Stimulated activated memory B cell treated with anti-CD40 and anti-IgM and Interleukin-4, amounts not matched to agents 10 μg/mL and 1 μg/mL and 100 μg/mL, for 72 hours (primary cell): ENCODE measurements around the gene FAM83G.

ENCODE experiments used
- ATAC-seq: fragments of 150-1000 bp; cut with Tn5 transposase; 2 replicates; pipeline ENCODE4 v1.10.0; 2021
- H3K27ac Mint-ChIP-seq: one replicate; pipeline ENCODE4 v1.8.0; 2022; ENCODE audit warnings: mild to moderate bottlenecking, mixed read lengths
- H3K27me3 Mint-ChIP-seq: one replicate; pipeline ENCODE4 v1.8.0; 2022; ENCODE audit warnings: mixed read lengths
- H3K36me3 Mint-ChIP-seq: one replicate; pipeline ENCODE4 v1.8.0; 2022; ENCODE audit warnings: mixed read lengths
- H3K4me1 Mint-ChIP-seq: one replicate; pipeline ENCODE4 v1.8.0; 2022; ENCODE audit warnings: mixed read lengths
- H3K4me3 Mint-ChIP-seq: one replicate; pipeline ENCODE4 v1.8.0; 2022; ENCODE audit warnings: mild to moderate bottlenecking, moderate library complexity, mixed read lengths
- H3K9me3 Mint-ChIP-seq: one replicate; pipeline ENCODE4 v1.8.0; 2022; ENCODE audit warnings: mixed read lengths

Gene FAM83G

DNA sequence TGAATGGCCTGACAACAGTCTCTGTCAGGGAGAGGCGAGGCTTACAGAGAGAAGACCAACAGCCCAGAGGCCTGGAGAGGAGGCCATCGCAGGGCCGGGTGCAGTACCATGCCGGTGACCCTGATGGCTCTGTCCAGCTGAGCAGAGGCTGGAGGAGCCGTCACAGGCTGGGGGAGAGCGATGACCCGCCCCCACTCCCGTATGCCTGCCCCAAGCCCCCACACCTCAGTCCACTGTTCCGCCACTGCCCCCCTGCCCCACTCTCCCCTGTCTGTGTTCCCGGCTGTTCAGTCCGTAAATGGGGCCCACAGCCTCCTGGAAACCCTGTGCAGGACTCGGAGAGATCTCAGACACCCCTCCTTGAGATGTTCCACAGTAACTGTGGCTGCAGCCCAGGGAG is 12.8 kb upstream of the FAM83G start:
- H3K27ac Mint-ChIP-seq: no peak overlapping the region
- H3K4me1 Mint-ChIP-seq: peaks cover 51% of the 10 kb centered on the region
- no peak for ATAC-seq
- H3K36me3 Mint-ChIP-seq: peaks cover 19% of the 10 kb centered on the region
- H3K4me3 Mint-ChIP-seq: no peak overlapping the region
- H3K27me3 Mint-ChIP-seq: no peaks in the 10 kb centered on the region
- H3K9me3 Mint-ChIP-seq: no peaks in the 10 kb centered on the region

DNA sequence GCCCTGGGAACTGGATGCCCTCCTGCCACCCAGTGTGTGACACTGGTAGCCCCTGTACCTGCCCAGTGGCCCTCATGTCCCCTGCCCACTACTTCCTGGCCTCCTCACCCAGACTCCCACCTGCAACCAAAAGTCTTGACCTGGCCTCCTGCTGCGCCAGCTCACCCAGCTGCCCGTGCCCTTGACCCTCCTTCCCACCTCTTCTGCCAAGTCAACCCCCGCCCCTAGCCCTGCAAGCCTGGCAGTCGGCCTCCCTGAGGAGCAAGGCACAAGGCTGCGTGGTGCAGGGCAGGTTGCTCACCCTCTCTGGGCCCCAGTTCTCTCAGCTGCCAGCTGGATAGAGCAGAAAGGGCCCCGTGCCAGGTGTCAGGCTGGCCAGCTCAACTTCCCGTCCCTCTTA is 12.3 kb upstream of the FAM83G start:
- Mint-ChIP-seq H3K27ac (no peak overlapping the region), H3K9me3 (no peaks in the 10 kb centered on the region), H3K4me3 (no peak overlapping the region), H3K4me1 (peaks cover 50% of the 10 kb centered on the region), H3K27me3 (no peaks in the 10 kb centered on the region), H3K36me3 (peaks cover 18% of the 10 kb centered on the region)
- no peak for ATAC-seq

DNA sequence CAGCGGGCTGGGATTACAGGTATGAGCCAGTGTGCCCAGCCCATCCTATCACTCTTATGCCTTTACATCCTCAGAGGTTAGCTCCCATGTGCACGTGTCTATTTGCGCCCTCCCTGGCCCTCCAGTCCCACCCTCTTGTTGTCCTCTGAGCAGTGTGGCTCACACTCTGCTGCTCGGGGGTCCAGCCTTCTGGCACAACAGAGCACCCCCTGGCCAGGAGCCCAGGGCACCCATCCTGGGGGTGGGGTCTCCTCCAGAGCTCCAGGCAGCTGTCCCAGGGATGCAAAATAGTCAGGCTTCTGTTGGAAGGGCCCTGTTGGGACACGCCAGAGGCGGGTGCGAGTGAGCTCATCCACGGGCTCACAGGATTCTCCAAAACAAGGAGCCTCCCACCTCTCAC is 11.7 kb upstream of the FAM83G start:
- Mint-ChIP-seq H3K27ac (no peak overlapping the region), H3K9me3 (no peaks in the 10 kb centered on the region), H3K36me3 (peaks cover 14% of the 10 kb centered on the region), H3K4me1 (peaks cover 50% of the 10 kb centered on the region), H3K4me3 (no peak overlapping the region), H3K27me3 (no peaks in the 10 kb centered on the region)
- ATAC-seq: no peak

DNA sequence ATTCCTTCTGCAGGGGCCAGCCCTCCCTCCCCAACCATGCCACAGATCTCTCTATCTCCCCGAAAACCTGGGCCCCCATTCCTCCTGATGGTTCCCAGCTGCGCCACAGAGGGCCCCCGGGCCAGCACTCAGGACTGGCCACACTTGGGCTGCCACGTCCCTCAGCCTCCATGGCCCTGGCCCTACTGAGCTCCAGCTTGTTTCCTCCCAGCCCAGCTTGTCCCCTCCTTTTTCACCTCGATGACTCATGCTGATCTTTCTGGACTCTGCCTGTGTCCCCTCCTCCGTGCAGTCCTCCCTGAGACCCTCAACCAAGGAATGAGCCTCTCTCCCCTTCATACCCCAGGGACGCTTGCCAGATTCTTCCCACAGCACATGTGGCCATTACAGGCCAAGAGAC is 10.9 kb upstream of the FAM83G start:
- Mint-ChIP-seq H3K4me1 (peaks cover 46% of the 10 kb centered on the region), H3K27me3 (no peaks in the 10 kb centered on the region), H3K27ac (peak overlapping the region; percentile 36), H3K36me3 (peaks cover 7% of the 10 kb centered on the region), H3K4me3 (no peak overlapping the region), H3K9me3 (no peaks in the 10 kb centered on the region)
- ATAC-seq: no peak

DNA sequence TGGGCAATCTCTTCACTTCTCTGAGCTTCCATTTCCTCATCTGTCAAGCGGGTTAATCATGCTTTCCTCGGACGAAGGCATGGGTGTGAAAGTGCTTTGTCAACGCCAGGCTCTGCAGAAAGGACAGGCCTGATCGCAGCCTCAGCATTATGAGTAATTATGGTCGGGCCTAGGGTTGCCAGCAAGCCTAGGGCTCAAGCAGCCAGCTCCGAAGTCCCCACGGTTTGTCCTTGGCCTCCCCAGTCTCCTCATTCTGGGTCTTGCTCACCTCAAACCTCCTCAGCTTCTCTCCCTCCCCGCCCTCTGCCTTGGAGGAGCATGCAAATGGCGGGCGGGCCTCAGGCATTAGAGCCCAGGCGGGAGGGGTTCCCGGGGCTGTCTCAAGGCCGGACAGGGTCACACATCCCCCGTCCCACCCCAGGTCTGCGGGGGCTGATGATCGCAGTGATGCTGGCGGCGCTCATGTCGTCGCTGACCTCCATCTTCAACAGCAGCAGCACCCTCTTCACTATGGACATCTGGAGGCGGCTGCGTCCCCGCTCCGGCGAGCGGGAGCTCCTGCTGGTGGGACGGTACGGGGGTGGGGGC is 10.2 kb upstream of the FAM83G start:
- H3K4me3 Mint-ChIP-seq: no peak overlapping the region
- peaks cover 39% of the 10 kb centered on the region for H3K4me1 Mint-ChIP-seq
- H3K36me3 Mint-ChIP-seq: no peaks in the 10 kb centered on the region
- no peak overlapping the region for H3K27ac Mint-ChIP-seq
- no peak for ATAC-seq
- no peaks in the 10 kb centered on the region for H3K9me3 Mint-ChIP-seq
- H3K27me3 Mint-ChIP-seq: no peaks in the 10 kb centered on the region

DNA sequence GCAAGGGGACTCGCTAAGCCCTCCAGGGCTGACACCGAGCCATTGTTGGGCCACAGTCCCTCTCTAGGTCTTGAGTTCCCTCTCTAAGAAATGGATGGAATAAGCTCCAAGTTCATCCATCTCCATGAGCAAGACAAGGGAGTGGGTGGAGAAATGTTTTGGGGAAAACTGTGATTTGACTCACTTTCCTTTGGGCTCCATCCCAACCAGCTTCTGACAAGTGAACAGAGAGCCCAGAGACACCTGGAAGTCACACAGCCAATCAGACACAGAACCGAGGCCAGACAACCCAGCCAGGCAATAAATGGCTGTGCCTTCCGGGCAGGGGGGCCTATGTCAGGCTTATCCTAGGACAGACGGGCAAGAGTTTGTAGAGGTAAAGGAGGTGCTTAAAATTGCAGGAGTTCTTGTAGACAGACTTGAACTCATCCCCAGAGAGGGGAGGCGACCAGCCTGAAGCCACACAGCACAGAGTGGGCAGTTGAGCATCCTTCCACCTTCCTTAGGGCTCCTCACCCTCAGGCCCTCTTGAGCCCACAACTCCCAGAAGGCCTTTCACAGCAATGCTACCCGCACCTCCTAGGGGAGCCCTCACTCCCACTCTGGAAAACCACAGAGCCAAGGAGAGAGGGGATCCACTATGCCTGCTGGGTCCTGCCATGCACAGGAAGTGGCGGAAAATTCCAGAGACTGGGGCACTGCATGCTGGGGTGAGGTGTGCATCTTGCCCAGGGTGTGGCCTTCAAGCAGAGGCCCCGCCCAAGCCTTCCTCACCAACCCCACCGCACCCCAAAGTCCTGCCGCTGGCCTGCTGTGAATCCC is 9.5 kb upstream of the FAM83G start:
- Mint-ChIP-seq H3K4me1 (peaks cover 32% of the 10 kb centered on the region), H3K9me3 (no peaks in the 10 kb centered on the region), H3K36me3 (no peaks in the 10 kb centered on the region), H3K27me3 (no peaks in the 10 kb centered on the region), H3K27ac (no peak overlapping the region), H3K4me3 (no peak overlapping the region)
- no peak for ATAC-seq

DNA sequence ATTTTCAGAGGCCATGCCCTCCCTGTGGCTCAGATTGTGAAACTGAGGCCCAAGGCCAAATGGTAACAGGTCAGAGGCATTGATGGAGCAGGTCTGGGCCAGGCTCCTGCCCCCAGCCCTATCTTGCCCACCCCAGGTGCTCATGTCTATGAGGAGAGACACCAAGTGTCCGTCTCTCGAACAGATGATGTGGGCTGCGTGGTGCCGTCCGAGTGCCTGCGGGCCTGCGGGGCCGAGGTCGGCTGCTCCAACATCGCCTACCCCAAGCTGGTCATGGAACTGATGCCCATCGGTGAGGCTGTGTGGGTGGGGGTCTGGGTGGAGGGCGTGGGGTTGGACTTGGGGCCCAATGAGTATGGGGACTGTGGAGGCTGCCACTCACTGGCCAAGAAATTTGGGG is 8.7 kb upstream of the FAM83G start:
- peaks cover 24% of the 10 kb centered on the region for H3K4me1 Mint-ChIP-seq
- no peaks in the 10 kb centered on the region for H3K9me3 Mint-ChIP-seq
- H3K27me3 Mint-ChIP-seq: no peaks in the 10 kb centered on the region
- no peaks in the 10 kb centered on the region for H3K36me3 Mint-ChIP-seq
- no peak for ATAC-seq
- H3K27ac Mint-ChIP-seq: no peak overlapping the region
- H3K4me3 Mint-ChIP-seq: no peak overlapping the region

DNA sequence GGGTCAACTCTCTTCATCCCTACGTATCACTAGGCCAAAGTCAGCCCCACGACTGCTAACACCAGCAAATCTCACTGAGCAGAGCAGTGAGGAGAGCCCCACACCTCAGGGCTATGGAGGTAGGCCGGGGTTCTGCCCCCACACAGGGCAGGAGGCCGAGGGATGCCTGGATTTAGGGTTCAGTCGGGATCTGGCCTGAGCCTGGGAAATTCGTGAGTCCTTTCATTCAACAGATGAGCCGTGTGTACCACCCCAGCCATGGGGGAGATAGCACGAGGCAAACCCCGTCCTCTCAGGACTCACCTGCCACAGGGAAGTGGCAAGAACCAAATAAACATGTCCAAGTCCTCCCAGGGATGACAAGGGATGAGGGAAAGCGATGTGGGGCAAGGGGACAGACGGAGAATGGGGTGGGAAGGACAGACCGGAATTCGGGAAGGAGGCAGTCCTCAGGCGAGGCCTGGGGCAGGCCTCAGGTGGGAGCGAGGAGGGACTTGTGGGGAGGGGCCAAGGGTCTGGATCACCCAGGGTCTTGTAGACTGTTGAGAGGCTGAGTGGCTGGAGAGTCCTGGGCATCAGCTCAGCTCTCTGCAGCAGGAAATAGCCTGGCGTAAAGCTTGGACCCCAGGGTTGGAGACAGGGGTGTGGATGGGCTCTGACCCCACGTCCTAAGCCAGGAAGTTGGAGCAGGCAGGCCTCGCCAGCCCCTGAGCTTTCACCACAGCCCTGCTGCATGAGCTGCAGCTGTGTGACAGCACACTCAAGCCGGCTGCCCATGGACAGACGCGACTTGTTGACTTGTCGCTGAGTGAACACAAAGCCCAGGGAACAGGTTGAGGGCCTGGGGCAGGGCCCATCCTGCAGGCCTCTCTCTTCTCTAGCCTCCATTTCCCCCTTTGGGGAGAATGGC is 7.9 kb upstream of the FAM83G start:
- peak overlapping the region; percentile 39 for H3K27ac Mint-ChIP-seq
- ATAC-seq: no peak

DNA sequence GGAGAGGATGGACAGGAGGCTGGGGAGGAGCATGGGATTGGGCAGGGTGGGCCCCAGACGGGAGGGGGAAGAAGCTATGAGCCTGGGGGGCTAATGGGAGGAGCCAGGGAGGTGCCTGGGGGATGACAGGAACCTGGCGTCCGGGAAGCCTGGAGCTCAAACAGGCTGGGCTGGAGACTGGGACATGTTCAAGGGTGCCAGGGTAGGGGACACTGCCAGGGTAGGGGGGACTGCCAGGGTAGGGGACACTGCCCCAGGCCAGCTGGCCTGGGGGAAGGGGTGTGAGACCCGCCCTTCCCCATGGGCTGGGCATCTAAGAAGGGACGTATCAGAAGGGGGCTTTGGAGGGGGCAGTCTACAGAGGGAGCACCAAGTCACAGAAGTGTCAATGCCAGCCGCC is 7.0 kb upstream of the FAM83G start:
- H3K36me3 Mint-ChIP-seq: no peaks in the 10 kb centered on the region
- peak overlapping the region; percentile 20 for H3K27ac Mint-ChIP-seq
- H3K27me3 Mint-ChIP-seq: no peaks in the 10 kb centered on the region
- no peaks in the 10 kb centered on the region for H3K9me3 Mint-ChIP-seq
- peak; percentile 28 for ATAC-seq
- no peak overlapping the region for H3K4me3 Mint-ChIP-seq
- peaks cover 8% of the 10 kb centered on the region for H3K4me1 Mint-ChIP-seq

More for the DNA sequence above, 7.9 kb upstream of the FAM83G start:
- Mint-ChIP-seq H3K36me3 (no peaks in the 10 kb centered on the region), H3K9me3 (no peaks in the 10 kb centered on the region), H3K4me3 (no peak overlapping the region), H3K27me3 (no peaks in the 10 kb centered on the region), H3K4me1 (peaks cover 16% of the 10 kb centered on the region)

DNA sequence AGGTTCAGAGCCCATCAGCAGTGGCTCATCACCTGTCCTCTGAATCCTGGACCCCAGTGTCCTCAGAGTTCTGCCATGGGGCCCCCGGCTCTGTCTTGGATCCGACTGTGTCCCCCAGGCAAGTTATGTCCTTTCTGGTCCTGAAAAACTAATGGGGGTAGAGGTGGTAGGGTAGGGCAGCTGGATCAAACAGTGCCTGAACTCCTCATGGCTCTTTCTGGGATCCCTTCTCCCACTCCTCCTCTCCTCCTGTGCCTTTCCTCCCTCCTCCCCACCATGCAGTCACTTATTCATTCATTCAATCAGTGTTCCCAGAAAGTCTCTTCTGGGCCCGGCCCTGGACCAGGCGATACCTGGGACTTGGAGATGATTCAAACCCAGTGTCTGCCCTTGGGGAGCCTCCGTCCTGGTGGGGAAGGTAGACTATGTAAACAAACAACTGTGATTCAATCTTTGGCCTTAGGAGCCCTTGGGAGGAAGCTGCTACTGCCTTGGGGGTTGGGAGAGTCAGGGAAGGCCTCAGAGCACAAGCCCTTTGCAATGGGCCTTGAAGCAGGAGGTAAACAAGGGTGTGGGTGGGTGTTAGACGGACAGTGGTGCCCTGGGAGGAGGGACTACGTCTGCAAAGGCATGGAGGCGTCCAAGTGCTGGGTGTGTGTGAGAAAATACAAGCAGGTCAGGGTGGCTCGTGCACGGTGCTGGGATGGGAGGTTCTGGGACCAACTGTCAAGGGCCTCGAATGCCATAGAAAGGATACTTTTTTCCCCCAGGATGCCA is 6.4 kb upstream of the FAM83G start:
- H3K27ac Mint-ChIP-seq: peak overlapping the region; percentile 20
- no peaks in the 10 kb centered on the region for H3K27me3 Mint-ChIP-seq
- H3K9me3 Mint-ChIP-seq: no peaks in the 10 kb centered on the region
- H3K4me1 Mint-ChIP-seq: peaks cover 12% of the 10 kb centered on the region
- no peak overlapping the region for H3K4me3 Mint-ChIP-seq
- ATAC-seq: no peak
- H3K36me3 Mint-ChIP-seq: no peaks in the 10 kb centered on the region

DNA sequence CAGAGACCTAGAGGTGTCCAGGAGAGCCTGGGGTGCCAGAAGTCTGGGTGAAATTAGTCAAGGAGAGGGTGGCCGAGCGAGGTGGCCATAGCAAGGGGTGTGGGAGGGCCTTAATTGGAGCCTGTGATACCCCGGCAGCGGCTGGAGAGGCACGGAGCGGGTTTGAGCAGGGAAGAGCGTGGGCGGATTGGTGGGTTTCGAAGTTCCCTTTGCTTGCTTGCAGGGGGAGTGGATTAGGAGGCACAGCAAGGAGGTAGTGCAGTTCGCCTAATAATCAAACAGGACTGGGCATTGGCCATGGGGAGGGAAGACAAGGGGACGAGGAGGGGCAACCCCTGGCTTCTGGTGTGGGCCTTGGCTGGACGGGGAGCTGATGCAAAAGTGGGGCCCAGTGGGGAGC is 5.4 kb upstream of the FAM83G start:
- no peaks in the 10 kb centered on the region for H3K27me3 Mint-ChIP-seq

DNA sequence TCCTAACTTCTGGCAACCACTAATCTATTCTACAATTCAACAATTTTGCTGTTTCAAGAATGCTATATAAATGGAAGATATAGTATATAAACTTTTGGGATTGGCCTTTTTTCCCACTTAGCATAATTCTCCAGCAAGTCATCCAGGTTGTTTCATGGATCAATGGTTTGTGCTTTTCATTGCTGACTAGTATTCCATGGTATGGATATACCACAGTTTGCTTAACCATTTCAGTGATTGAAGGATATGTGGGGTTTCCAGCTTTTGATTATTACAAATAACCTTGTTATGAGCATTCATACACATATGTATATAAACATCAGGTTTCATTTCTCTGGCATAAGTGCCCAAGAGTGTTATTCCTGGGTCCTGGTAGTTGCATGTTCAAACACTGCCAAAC is 2.1 kb upstream of the FAM83G start:
- Mint-ChIP-seq H3K36me3 (peaks cover 4% of the 10 kb centered on the region), H3K4me3 (no peak overlapping the region), H3K9me3 (no peaks in the 10 kb centered on the region), H3K27ac (peak overlapping the region; percentile 81), H3K27me3 (no peaks in the 10 kb centered on the region), H3K4me1 (peaks cover 39% of the 10 kb centered on the region)
- no peak for ATAC-seq

More for the DNA sequence above, 5.4 kb upstream of the FAM83G start:
- no peak overlapping the region for H3K4me3 Mint-ChIP-seq
- H3K27ac Mint-ChIP-seq: no peak overlapping the region
- H3K9me3 Mint-ChIP-seq: no peaks in the 10 kb centered on the region
- no peaks in the 10 kb centered on the region for H3K36me3 Mint-ChIP-seq
- no peak for ATAC-seq
- H3K4me1 Mint-ChIP-seq: peaks cover 13% of the 10 kb centered on the region

DNA sequence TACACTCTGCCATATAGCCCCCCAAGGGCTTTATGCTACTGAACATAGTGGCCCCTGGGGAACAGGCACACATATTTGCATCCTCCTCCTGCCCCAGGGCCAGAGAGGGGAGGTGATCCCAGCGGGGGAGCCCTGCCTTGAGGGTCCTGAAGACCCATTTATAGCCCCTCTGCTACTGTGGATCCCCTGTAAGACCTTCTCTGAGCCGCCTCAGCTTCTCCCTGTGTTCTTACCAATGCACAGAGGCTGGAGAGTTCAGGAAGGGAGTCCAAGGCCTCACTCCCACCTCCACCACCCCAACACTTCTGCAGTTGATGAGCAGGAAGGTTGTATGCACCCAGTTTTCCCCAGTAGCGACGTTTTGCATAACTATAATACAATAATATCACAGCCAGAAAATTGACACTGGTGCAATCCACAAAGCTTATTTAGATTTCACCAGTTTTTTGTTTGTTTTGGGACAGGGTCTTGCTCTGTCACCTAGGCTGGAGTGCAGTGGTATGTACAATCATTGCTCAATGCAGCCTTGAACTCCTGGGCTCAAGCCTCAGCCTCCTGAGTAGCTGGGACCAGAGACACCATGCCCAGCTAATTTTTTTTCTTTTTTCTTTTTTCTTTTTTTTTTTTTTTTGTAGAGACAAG is 1.3 kb upstream of the FAM83G start:
- H3K9me3 Mint-ChIP-seq: no peaks in the 10 kb centered on the region
- peaks cover 4% of the 10 kb centered on the region for H3K36me3 Mint-ChIP-seq
- H3K4me3 Mint-ChIP-seq: peak overlapping the region; percentile 41
- ATAC-seq: no peak
- H3K4me1 Mint-ChIP-seq: peaks cover 44% of the 10 kb centered on the region
- peak overlapping the region; percentile 81 for H3K27ac Mint-ChIP-seq
- no peaks in the 10 kb centered on the region for H3K27me3 Mint-ChIP-seq

DNA sequence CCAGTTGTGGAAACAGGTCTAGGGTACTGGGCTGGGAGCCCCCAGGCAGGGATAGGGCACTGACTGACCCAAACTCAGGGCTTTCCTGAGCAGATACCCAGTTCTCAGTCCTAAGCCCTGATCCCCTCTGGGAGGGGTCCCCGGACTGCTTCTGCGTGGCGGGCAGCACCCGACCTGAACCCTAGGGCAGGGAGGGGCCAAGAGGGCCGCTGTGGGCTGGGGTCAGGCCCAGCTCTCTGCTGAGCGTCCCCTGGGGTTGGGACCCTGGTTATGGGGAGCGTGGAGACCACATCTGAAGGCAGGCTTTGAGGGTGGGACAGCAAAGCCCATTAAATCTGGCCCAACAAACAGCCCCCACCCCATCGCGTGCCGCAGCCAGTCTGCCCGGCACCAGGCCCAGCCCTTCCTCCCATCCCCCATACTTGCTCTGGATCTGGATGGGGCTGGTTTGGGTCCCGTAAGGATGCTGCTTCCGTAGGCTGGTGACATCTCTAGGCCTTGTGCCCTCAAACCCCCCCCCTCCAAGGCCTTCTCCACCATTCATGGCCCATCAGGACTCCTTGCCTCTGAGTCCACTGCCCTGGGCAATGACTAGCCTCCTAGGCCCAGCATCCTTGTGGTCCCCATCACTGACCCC is 691 bp upstream of the FAM83G start:
- Mint-ChIP-seq H3K36me3 (peaks cover 4% of the 10 kb centered on the region), H3K27ac (peak overlapping the region; percentile 81), H3K4me3 (peak overlapping the region; percentile 75), H3K4me1 (peaks cover 49% of the 10 kb centered on the region), H3K9me3 (no peaks in the 10 kb centered on the region), H3K27me3 (no peaks in the 10 kb centered on the region)
- ATAC-seq: peak; percentile 14
